ENCODE data around the gene SP140. TPM values are rescaled to one million over a fixed set of nuclear protein-coding genes. Genes with fewer than 3 reads are reported as not detected.

SP140 gene
- total RNA-seq, 1 experiment from 2014 or later = 2.6 TPM

- TF ChIP-seq, protein P1, sequence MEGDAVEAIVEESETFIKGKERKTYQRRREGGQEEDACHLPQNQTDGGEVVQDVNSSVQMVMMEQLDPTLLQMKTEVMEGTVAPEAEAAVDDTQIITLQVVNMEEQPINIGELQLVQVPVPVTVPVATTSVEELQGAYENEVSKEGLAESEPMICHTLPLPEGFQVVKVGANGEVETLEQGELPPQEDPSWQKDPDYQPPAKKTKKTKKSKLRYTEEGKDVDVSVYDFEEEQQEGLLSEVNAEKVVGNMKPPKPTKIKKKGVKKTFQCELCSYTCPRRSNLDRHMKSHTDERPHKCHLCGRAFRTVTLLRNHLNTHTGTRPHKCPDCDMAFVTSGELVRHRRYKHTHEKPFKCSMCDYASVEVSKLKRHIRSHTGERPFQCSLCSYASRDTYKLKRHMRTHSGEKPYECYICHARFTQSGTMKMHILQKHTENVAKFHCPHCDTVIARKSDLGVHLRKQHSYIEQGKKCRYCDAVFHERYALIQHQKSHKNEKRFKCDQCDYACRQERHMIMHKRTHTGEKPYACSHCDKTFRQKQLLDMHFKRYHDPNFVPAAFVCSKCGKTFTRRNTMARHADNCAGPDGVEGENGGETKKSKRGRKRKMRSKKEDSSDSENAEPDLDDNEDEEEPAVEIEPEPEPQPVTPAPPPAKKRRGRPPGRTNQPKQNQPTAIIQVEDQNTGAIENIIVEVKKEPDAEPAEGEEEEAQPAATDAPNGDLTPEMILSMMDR (IDR thresholded peaks at IDR 0.05 in 2 of 3, conservative IDR thresholded peaks at IDR 0.05 in 1 of 3; ENCODE audit: borderline replicate concordance in 1 of 3, insufficient read depth in 1 of 3, low read depth in 2 of 3, low read length in 2 of 3) = peak; percentile 40 to 92 (median 80); a peak in 4 of 6 replicates
Measured at GRCh38 chr2:230323385-230324106, 98.0 kb downstream of the SP140 start (continued).

DNA sequence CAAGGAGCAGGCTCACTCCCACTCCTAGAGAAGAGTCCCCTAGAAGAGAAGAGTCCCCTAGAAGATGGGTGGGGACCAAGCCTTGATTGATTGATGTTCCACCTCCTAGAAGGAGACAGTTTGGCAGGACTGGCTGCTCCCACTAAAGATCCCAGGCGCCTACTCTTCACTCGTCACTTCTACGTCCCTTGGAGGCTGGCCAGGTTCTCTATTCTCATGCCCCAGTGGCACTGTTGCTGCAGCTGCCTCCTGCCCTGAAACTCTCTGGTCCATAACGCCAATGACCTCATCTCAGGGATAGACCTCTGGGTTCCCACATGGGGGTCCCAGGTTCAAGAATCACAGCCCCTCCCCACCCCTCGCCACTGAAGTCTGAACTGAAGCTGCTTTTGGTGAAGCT, 99.0 kb downstream of the SP140 start:
- Histone ChIP-seq H2AFZ (ENCODE audit: low read depth, low read length, poor library complexity, severe bottlenecking) (no peak overlapping the region), H3K4me3 (replicated peaks in 1 of 2; ENCODE audit: low read depth in 1 of 2, low read length in 2 of 2) (no peak overlapping the region), H3K27me3 (ENCODE audit: insufficient read depth, low read length) (no peaks in the 10 kb centered on the region), H3K4me2 (ENCODE audit: low read length) (no peak overlapping the region), H3K36me3 (ENCODE audit: control insufficient read depth in 1 of 2, insufficient read depth in 2 of 2, low read length in 2 of 2) (no peaks in the 10 kb centered on the region), H4K20me1 (ENCODE audit: insufficient read depth) (no peaks in the 10 kb centered on the region), H3K9me2 (ENCODE audit: insufficient read depth) (no peaks in the 10 kb centered on the region), H3K4me1 (ENCODE audit: control insufficient read depth in 1 of 2, insufficient read depth in 2 of 2, low read length in 2 of 2) (peaks cover 3 to 37% of the 10 kb centered on the region in 2 experiments; a peak in 3 of 4 replicates), H3K9ac (ENCODE audit: low read length) (no peak overlapping the region), H3K9me3 (ENCODE audit: control insufficient read depth in 1 of 2, insufficient read depth in 1 of 2, low read depth in 1 of 2, low read length in 2 of 2) (no peaks in the 10 kb centered on the region), H3K27ac (ENCODE audit: low read depth, low read length) (no peak overlapping the region), H3K79me2 (ENCODE audit: insufficient read depth, low read length) (peaks cover 21% of the 10 kb centered on the region)
- ChIA-PET RAD21 (ENCODE audit: low non-redundant PET in 1 of 2, low total read pairs in 2 of 2, uncharacterized antibody in 2 of 2, unreplicated experiment in 2 of 2) (no interaction called here), POLR2A (no interaction called here), CTCF (no interaction called here)
- DNase-seq (ENCODE audit: low read depth, low spot score) = no peak
- no TSS peak for BruUV-seq (replicated peaks)
- ATAC-seq = no peak
- intact Hi-C loops (cut with micrococcal nuclease) = loop anchor here (5.0 kb wide), 1 partner anchor 388 kb away; the partner anchor contains the start of gene CAB39
- TF ChIP-seq SIN3A (IDR thresholded peaks at IDR 0.05; ENCODE audit: low read depth) (no peak), REST (IDR thresholded peaks at IDR 0.05; ENCODE audit: low read depth) (no peak), EGR1 (IDR thresholded peaks at IDR 0.05; ENCODE audit: low read depth) (no peak), ZFX (IDR thresholded peaks at IDR 0.05) (no peak), EZH2phosphoT487 (IDR thresholded peaks at IDR 0.05; ENCODE audit: borderline replicate concordance) (no peak)
